Right renal pelvis (tissue), 4 donors: Measurements from ENCODE around the gene SPOCK3. TPM values are rescaled to one million over a fixed set of nuclear protein-coding genes. Genes with fewer than 3 reads are reported as not detected.

Experiments
- DNase-seq, 4 donors: peaks; one replicate each; pipeline ENCODE4 v3.0.0-alpha.2; 2013; ENCODE audit warnings: low read depth in 4 of 4, low spot score in 3 of 4, missing footprints in 1 of 4
- polyA plus RNA-seq, 4 donors: library from polyadenylated mRNA; unstranded; fragments of 120-200 nt; gene quantifications; one replicate each; pipeline ENCODE4 v1.2.1, GENCODE V29; 2013; ENCODE audit not compliant: insufficient read length in 4 of 4

SPOCK3 gene
- polyA plus RNA-seq, 4 donors, result 8.5 to 17.4 (median 11.9) TPM

DNA sequence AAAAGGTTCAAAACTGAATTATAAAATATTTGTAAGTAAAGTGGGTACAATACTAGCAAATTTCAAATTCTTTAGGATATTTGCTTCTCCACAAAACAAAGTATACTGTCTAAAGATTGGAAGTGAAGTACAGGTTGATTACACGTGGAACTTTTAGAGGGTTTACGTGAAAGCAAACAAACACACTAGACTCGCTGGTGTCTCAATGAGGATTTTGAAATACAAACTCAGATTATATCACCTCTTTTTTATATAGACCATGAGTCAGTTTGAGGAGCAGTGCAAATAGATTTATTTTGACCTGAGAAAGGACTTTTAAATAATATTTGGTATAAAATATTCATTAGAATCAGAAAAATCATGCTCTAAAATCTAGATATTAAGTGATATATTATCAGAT is 185.0 kb downstream of the SPOCK3 start:
- no peak for DNase-seq

DNA sequence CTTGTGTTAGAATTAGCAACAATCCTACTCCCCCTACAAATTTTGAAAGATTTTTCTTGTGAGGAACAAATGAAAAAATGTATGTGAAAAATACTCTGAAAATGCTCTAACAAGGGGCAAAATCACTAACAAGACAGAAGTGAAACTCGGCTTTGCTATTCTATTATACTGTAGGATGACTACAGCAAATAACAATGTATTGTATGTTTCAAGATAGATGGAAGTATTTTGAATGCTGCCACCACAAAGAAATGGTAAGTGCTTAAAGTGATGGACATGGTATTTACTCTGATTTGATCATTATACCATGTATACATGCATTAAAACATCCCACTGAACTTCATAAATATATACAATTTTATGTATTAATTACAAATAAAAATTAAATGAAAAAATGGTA is 192.8 kb downstream of the SPOCK3 start:
- no peak for DNase-seq

- DNase-seq, result no peak
These were observed 198.9 kb downstream of the SPOCK3 start for GRCh38 chr4:167035390-167035789.

GRCh38 chr4:167034983-167035382 is 199.3 kb downstream of the SPOCK3 start:
- no peak for DNase-seq

DNA sequence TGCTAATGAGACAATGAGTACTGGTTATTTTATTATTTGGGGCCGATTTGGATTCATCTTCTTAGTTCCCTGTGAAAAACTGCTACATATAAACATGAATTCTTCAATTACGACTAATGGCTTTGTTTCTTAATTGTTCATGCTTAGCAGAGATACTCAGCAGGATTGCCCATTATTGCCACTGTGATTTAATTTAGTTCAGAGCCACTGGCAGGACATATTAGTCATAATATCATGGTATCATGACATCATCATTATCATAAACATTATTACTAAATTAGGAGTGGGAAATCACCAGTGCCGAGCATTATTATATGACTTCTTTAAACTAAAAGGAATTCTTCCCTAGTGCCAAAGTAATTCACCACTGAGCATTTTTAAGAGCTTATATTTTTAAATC is 201.4 kb downstream of the SPOCK3 start:
- DNase-seq, result no peak

GRCh38 chr4:167031534-167032156 is 202.6 kb downstream of the SPOCK3 start:
- no peak for DNase-seq

DNA sequence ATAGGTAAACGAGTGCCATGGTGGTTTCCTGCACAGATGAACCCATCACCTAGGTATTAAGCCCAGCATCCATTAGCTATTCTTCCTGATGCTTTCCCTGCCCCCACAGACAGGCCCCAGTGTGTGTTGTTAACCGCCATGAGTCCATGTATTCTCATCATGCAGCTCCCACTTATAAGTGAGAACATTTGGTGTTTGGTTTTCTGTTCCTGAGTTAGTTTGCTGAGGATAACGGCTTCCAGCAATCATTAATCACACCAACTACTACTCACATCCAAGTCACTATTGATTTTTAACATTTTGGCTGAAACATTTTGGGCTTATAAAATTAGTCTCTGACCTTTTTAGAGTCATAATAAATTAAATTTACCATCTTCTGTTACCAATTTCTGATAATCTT is 205.3 kb downstream of the SPOCK3 start:
- DNase-seq, result no peak

GRCh38 chr4:167025670-167026069 is 208.6 kb downstream of the SPOCK3 start:
- no peak for DNase-seq

- DNase-seq, result no peak
These were observed 210.8 kb downstream of the SPOCK3 start for GRCh38 chr4:167023364-167023925.

GRCh38 chr4:167021545-167022155 is 212.6 kb downstream of the SPOCK3 start:
- DNase-seq, result peak; percentile 49 to 70 (median 50)

- DNase-seq, result no peak
These were observed 213.9 kb downstream of the SPOCK3 start for GRCh38 chr4:167020410-167020809.

DNA sequence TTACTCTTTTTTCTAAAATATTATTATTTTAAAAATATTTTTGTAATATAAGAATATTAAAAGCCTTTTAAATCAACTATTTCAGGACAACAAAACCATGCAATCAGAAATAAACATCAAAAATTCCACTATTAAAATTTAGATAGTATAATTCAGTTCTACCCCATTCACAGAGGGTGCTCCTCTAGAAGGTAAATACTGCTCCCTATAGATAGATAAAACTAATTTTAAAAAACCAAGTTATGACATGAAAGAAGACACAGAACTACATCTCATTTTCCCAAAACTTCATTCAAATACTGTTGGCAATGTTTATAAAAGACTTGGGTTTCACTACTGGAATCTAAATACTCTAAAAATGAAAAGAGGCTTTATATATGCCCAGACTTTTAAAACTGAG is 219.3 kb downstream of the SPOCK3 start:
- no peak for DNase-seq

DNA sequence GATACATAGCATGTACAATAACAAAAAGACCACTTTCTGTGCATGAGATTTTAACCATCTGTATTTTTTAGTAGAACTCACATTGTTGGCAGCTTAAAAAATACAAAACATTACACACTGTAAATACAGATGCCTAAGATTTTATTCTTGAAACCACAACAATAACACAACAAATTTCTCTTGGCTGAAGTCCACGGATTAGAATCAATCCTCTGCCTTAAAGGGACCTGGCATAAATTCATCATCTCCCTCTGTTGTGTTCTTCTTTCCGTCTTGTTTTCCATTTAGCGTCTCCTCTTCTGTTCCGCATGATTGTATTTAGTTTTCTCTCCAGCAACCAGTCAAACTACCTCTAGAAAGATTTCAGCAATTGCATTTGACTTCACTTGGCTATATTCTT is 231.0 kb downstream of the SPOCK3 start:
- DNase-seq, result no peak

GRCh38 chr4:167000141-167000852 is 234.0 kb downstream of the SPOCK3 start:
- DNase-seq, result no peak

DNA sequence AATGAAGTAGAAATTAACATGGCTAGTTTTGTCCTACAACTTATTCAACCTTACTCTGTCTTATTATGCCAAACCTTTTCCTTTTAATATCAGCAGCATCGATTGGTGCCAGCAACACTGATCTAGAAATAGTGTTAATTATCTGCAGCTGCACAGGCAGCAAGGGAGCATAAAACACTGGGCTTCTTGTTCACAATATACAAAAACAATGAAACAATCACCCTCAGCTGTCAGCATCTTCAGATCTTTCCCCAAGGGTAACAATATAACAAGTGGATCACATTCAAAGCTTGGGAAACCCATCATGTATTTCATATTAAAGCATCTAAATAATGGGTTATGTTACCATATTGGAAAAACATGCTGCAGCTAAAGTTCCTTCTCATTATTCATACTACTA is 238.1 kb downstream of the SPOCK3 start:
- no peak for DNase-seq

GRCh38 chr4:166994686-166995085 is 239.6 kb downstream of the SPOCK3 start:
- no peak for DNase-seq

DNA sequence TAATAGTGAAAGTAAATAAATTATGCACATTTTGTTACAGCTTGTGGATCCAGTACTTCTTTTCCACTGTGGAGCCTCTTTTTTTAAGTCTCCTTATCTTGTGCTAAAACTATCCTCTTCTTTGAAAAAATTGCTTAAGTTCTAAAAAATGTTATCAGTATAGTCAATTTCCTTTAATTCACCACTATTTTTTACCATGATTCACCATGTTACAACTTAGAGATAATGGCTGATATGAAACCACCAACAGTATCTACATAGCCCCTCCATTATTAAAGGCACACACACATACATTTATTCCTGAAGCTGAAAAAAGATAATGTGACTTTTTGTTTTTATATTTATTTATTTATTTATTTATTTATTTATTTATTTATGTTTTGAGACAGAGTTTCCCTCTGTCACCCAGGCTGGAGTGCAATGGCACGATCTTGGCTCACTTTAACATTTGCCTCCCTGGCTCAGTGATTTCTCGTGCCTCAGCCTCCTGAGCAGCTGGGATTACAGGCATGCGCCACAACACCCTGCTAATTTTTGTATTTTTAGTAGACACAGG is 243.2 kb downstream of the SPOCK3 start:
- no peak for DNase-seq

DNA sequence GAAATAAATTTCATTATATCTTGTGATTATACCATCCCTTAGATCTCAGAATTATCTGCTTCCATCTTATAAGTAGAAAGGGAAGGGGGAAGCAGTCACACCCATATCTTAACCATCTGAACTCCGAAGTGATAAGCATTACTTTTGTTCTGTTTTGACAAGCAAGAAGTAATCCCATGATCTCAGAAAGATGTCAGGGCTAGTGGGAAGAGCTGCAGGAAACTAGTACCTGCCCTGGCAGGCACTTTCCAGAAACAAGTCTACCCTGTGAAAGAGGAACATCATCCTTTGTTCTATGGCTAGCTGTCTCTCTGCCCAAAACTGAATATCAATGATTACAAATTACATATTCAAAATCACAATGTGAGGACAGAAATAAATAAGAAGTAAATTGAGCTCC is 244.4 kb downstream of the SPOCK3 start:
- DNase-seq, result no peak

GRCh38 chr4:166987026-166987425 is 247.3 kb downstream of the SPOCK3 start:
- no peak for DNase-seq

DNA sequence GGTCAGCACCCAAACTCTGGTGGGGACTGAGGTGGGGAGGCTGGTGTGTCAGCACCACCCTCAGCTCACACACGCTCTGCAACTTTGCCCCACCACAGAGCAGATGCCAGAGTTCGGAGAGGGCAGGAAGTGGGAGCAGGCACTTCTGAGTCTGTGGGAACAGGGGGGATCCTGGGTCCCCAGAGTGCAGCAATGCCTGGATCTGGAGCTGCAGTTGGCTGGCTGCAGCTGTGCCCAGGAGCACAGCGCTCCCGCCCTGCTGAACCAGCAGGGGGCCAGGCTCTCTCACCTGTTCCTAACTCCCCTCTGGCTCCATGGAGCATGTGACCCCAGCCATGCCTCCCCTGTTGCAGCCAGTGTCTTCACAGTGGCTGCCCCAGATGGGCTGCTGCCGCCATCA is 252.4 kb downstream of the SPOCK3 start:
- no peak for DNase-seq

GRCh38 chr4:166980419-166980818 is 253.9 kb downstream of the SPOCK3 start:
- DNase-seq, result no peak
